SK-N-SH treated with all-trans-retinoic acid at 6 μM for 48 hours (cell line): ENCODE measurements around the gene FOXB1.

Experiments
- ARNTL ChIP-seq: fragments of 450-650 bp; formaldehyde crosslinking; IDR thresholded peaks from 2 replicates; pipeline ENCODE4 v1.5.0; 2020; ENCODE audit warnings: low read depth, mild to moderate bottlenecking, moderate library complexity, borderline replicate concordance
- BACH2 ChIP-seq: fragments of 250-450 bp; sonication (Bioruptor Pico); IDR thresholded peaks from 2 replicates; pipeline ENCODE4 v1.9.0; 2021; ENCODE audit warnings: mild to moderate bottlenecking, borderline replicate concordance
- CREB5 ChIP-seq: fragments of 250-450 bp; sonication (Bioruptor Pico); IDR thresholded peaks from 2 replicates; pipeline ENCODE4 v1.5.1; 2020; ENCODE audit warnings: low read depth, mild to moderate bottlenecking, moderate library complexity
- CSDC2 ChIP-seq: fragments of 250-450 bp; sonication (Bioruptor Pico); IDR thresholded peaks from 2 replicates; pipeline ENCODE4 v1.5.0; 2020; ENCODE audit warnings: mild to moderate bottlenecking, moderate library complexity
- PATZ1 ChIP-seq: fragments of 250-450 bp; sonication (Bioruptor Pico); IDR thresholded peaks from 2 replicates; pipeline ENCODE4 v1.8.0; 2020; ENCODE audit warnings: mild to moderate bottlenecking, moderate library complexity, borderline replicate concordance
- PPARA ChIP-seq: fragments of 250-450 bp; sonication (Bioruptor Pico); IDR thresholded peaks from 2 replicates; pipeline ENCODE4 v1.5.0; 2020; ENCODE audit warnings: mild to moderate bottlenecking, borderline replicate concordance
- SNAI2 ChIP-seq: fragments of 250-450 bp; sonication (Bioruptor Pico); IDR thresholded peaks from 2 replicates; pipeline ENCODE4 v1.5.0; 2020; ENCODE audit warnings: mild to moderate bottlenecking, moderate library complexity
- TOX ChIP-seq: fragments of 250-450 bp; sonication (Bioruptor Pico); IDR thresholded peaks from 2 replicates; pipeline ENCODE4 v1.8.0; 2021; ENCODE audit warnings: mild to moderate bottlenecking, moderate library complexity, borderline replicate concordance
- ZC3H10 ChIP-seq: fragments of 250-450 bp; sonication (Bioruptor Pico); IDR thresholded peaks from 2 replicates; pipeline ENCODE4 v1.5.1; 2021; ENCODE audit warnings: mild to moderate bottlenecking, moderate library complexity
- ZNF565 ChIP-seq: fragments of 450-650 bp; formaldehyde crosslinking; conservative IDR thresholded peaks from 2 replicates; pipeline ENCODE4 v1.5.0; 2020; ENCODE audit warnings: low read depth, mild to moderate bottlenecking, moderate library complexity
- ZNF70 ChIP-seq: fragments of 450-650 bp; formaldehyde crosslinking; IDR thresholded peaks from 2 replicates; pipeline ENCODE4 v1.5.0; 2020; ENCODE audit warnings: mild to moderate bottlenecking, moderate library complexity

- TF ChIP-seq ZC3H10: no peak
- no peak for TF ChIP-seq BACH2 (CRISPR knock-in tag)
- TF ChIP-seq ZNF565: no peak
- TF ChIP-seq TOX: no peak
- no peak for TF ChIP-seq PATZ1 (CRISPR knock-in tag)
- no peak for TF ChIP-seq ARNTL (CRISPR knock-in tag)
- TF ChIP-seq PPARA: no peak
- TF ChIP-seq ZNF70 (CRISPR knock-in tag): no peak
- no peak for TF ChIP-seq SNAI2 (CRISPR knock-in tag)
- no peak for TF ChIP-seq CREB5 (CRISPR knock-in tag)
- TF ChIP-seq CSDC2 (CRISPR knock-in tag): no peak
Observed at GRCh38 chr15:60005352-60006202, 1.5 kb downstream of the FOXB1 start.
